A549 treated with dexamethasone at 1 μM for 4 hours (cell line): ENCODE measurements around the gene TUBB4B. TPM values are rescaled to one million over a fixed set of nuclear protein-coding genes. Genes with fewer than 3 reads are reported as not detected.

Experiments
- total RNA-seq: library from RNA; stranded (reverse); fragments of 200-300 nt; extraction: Qiagen RNA extraction; gene quantifications from 5 replicates; pipeline ENCODE4 v1.2.3, GENCODE V29; 2022

The TUBB4B gene
- total RNA-seq: 618 to 867 TPM (median 780 TPM) in 5 replicates

DNA sequence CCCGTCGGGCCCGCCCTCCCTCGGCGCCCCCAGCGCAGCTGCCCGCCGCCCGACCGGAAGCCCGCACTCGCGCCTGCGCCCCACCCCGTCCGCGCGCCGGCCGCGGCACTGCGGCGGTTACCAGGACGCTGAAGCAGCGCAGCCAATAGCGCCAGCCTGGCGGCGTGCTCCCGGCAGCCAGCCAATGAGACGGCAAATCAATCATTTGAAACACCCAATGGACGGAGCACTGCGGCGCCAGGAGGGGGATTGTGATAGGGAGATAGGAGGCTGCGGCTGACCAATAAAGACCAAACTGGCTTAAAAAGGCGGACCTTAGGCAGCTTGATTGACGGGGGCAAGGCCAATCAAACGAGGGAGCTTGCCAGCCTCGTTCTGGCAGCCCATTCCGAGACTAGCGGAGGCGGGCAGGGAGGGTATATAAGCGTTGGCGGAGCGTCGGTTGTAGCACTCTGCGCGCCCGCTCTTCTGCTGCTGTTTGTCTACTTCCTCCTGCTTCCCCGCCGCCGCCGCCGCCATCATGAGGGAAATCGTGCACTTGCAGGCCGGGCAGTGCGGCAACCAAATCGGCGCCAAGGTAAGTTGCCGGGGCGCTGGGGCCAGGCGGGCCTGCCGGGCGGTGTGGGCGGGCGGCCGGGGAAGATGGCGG is at the start of gene TUBB4B:
TSS of gene TUBB4B (plus strand) at position 447 of the 649 bp plus-strand sequence. CDS start at position 521, 74 bp downstream.

DNA sequence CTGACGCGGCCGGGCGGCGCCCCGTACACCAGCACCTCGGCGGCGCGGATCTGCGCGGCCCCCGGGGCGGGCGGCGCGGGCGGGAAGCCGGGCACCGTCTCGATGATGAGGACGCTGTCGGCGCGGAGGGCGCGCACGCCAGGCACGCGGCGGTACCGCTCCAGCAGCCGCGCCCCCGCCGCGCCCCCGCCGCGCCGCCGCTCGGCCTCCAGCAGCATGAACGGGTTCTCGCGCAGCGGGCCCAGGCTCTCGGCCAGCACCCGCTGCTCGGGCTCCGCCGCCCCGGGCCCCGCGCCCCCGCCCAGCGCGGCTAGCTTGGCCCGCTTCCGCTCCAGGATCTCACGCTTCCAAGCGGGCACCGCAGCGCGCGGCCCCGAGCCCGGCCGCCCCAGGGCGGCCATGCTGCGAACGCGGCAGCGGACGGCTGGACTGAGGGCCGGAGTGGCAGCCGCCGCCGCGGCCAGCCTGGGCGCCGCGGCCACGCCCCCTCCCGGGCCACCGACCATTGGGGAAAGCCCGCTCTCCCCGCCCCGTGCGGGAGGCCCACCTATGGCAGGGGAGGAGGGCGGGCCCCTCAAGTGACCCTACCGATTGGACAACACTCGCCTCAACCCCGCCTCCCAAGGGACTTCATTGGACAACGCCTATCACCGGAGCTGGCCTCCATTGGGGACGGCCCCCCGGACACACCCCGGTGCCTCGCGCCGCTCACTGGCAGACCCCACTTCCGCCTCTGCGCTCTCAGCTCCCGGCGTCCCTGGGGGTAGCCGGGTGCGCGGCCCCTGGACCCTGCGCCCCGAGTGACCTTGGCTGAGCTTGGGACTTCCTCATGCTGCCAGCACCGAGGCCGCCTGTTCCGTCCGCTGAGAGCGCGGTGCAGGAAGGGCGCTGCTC is 40.5 kb upstream of the TUBB4B start, which contains the start of gene TPRN:
TSS of gene TPRN (minus strand) at position 431 of the 894 bp plus-strand sequence. CDS start at position 401, 30 bp downstream.

DNA sequence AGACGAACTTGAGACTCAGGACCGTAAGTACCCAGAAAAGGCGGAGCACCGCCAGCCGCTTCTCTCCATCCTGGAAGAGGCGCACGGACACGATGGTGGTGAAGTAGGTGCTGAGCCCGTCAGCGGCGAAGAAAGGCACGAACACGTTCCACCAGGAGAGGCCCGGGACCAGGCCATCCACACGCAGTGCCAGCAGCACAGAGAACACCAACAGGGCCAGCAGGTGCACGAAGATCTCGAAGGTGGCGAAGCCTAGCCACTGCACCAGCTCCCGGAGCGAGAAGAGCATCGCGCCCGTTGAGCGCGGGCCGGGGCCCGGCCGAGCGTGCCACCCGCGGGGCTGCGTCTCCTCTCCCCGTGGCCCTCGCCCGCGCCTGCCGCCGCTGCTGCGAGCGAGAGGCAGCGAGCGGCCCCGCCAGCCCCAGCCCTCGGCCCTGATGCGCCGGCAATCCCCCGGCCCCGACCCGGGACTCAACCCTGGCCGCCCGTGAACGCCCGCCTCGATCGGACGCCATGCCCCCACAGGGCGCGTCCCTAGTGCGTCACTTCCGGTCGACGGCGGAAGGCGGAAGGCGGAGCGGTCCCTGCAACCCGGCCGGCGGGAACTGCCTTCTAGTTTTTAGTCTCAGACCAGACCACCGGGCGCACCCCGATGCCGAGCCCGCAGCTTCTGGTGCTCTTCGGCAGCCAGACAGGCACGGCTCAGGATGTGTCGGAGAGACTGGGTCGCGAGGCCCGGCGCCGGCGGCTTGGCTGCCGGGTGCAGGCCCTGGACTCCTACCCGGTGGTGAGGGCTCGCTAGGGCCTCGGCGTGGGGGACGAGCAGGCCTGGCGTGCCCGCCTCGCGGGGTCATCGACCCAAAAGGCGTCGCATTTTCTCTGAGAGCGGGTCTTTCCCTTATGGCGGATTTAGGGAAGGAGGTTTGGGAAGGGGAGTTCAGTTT is 35.7 kb upstream of the TUBB4B start, which contains the start of the genes NDOR1 and TMEM203:
TSS of gene NDOR1 (plus strand) at position 575 of the 944 bp plus-strand sequence. CDS start at position 653, 78 bp downstream.
TSS of gene TMEM203 (minus strand) at position 523 of the 944 bp plus-strand sequence. CDS start at position 289, 234 bp downstream.

DNA sequence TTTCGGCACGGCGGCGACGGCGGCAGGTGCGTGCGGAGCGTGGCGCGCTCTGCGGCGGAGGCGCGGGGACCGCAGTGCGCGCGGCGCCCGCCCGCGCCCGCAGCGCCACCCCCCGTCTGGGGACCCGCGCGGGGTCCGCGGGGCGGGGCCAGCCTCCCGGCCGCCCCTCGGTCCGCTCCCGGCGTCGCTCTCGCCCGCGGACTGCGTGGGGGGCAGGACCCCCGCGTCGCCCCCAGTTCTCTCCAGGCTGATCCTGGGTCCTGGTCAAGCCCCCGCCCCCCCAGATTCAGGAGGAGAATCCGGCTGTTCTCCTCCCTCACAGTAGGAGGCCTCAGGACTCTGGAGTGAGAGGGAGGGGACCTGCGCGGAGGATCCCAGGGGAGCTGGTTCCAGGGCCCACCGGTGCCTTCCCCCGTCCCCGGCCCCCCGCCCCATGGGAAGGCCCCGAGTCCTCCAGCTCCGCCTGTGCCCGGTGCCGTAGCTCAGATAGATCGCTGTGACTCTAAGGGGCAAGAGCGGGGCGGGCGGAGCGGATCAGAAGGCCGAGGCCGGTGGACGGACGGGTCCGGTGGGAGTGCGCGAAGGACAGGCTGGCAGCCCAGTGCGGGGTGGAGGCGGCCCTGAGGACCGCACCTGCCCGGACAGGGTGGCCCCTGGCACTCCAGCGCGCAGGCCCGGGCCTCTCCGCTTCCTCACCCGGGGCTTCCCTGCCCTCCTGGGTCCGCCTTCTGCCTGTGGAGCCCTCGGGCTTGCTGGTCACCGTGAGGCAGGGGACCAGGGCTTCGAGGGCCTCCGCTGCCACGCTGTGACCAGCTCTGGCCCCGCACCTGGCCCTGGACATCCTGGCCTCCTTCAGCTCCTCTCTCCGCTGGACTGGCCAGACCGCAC is 18.7 kb upstream of the TUBB4B start, which contains the start of gene RNF208:
TSS of gene RNF208 (minus strand) at position 51 of the 888 bp plus-strand sequence. CDS start 1,028 bp downstream, outside the sequence.

DNA sequence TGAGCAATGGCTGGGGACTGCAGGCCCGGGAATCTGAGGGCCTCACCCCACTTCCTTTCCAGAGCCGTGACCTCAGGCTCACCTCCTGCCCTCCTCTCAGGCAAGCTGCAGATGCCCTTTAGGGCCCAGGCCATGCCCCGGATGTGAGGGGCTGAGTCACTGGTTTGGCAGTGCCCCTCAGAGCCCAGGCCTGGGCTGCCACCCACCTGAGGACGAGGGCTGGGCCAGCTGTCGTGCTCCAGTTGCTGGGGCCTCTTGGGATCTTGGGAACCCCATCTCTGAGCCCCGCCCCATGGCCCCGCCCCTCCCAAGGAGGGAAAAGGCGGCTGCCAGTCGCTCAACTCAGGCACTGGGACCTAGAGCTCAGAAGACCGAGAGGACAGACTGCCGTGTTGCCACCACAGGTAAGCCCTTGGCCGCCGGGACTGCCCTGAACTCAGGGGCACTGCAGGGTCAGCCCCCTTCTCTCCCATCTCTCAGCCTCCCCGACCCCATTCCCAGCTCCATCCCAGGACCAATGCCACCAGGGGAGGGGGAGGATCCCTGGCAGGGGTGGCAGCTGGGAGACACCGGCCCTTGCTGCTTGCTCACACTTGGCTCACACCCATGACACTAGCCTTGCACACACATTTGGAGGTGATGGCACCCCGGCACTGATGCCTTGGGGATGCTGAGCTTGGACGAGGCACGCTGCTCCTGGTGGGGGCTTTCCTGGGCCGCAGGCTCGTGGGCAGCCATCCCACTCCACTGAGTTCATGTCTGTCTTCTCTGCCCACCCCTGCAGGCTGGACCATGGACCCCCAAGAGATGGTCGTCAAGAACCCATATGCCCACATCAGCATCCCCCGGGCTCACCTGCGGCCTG is 16.0 kb upstream of the TUBB4B start, which contains the start of gene CYSRT1:
TSS of gene CYSRT1 (plus strand) at position 345 of the 865 bp plus-strand sequence. CDS start at position 793, 448 bp downstream.

DNA sequence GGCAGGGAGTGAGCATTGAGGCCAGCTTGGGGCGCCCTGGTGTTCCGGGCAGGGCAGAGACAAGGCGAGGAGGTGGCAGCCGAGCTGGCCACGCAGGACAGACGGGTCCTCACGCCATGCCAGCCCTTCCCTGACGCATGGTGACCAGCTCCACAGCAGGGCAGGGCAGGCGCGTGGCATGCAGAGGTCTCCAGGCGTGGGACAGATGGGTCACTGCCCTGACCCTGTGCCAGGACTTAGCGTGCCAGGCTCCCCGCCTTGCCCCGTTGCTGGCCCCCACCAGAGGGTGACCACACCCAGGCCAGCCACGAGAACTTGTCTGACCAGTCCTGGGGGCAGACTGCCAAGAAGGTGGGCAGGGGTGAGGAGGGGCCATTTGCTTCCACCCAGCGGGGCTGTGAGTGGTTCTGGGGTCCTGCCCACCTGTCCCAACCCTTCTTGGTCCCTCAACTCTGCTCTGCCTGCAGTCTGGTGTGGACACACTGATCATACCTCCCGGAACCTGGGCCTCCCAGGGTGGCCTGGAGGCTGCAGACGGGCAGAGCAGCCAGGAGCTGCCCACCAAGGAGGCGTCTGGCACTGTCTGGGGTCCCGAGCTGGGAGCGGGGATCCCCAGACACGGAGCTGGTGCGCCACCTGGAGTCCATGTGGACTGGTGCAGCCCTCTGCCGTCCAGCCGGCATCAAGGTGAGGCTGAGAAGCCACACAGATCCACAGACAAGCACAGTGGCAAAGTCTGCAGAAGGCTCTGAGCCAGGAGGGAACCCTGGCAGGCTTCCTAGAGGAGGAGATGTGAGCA is 13.8 kb upstream of the TUBB4B start, which contains the start of gene RNF224:
TSS of gene RNF224 (plus strand) at position 449 of the 799 bp plus-strand sequence. CDS start 834 bp downstream, outside the sequence.

DNA sequence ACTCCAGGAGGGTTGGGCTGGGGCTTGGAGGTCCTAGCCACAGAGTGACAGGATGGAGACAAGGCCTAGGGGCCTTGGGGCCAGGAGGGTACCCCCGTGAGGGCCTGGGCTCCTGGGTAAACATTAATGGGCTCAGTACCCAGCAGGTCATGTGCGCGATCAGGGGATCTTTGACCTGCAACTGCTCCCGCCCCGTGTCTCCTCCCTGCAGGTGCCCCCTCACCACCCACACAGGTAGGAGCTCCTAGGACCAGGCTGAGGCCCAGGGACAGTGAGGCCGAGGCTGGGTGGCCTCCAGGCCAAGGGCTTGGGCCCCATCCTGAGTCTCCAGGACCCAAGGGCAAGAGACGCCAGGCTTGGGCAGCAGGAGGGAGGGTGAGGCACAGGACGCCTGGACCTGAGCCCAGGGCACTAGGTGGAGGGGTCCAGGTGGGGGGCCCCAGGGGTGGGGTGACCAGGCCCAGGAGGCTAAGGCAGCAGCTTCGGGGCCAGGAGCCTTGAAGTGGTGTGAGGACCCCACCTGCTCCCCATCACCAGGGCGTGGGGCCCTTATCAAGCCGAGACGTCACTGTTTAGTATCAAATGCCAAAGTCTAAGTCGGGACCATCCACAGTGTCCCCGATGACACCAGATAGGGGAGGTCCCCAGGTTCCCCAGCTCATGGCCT is 10.2 kb upstream of the TUBB4B start, which contains the start of gene SLC34A3:
TSS of gene SLC34A3 (plus strand) at position 197 of the 667 bp plus-strand sequence. CDS start 802 bp downstream, outside the sequence.

DNA sequence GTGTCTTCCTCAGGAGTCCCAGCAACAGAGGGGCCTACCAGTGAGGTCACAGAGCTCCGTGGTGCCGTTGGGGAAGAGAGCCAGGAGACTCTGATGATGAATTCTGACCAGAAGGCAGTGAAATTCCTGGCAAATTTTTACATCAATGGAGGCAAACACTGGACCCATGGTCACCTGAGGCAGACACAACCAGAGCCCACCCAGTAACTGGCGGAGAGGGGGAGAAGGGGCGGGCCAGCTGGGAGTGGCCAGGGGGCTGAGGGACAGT is 10.0 kb downstream of the TUBB4B start, which contains the start of gene STPG3:
TSS of gene STPG3 (plus strand) at position 93 of the 268 bp plus-strand sequence. CDS start at position 94, 1 bp downstream.

DNA sequence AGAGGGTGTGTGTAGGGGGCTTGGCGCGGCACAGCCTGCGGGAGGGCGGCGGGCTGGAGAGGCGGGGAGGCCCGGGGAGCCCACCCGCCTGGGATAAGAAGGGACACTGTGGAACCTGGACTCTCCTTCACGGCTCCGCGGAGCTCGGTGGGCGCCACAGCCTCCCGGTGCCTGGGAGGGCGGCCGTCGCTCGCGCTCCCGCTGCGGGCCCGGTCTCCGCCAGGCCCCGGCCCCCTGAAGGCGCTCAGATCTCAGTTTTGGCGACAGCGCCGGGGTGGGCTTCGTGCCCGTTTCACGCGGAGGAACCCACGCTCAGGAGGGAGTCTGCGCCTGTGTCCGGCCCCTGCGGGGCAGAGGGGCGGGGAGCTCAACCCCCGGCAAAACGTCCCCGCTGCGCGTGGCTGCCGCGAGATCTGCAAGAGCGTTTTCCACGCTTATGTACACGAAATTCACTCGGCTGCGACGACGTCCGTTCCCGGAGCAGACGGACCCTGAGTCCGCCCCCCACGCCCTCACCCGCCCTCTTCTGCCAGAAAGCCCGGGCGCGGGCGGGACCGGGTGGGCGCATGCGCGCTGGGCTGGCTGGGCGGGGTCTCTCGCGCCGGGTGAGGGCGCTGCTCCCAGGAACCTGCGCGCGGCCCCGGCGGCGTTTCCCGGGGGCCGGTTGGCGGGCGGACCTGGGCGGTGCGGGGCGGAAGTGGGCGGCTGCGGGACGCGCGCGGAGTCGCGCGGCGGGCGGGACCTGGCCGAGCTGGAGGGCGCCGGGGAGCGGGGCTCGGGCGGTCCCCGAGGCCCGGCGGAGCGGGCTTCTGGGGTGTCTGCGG is 13.7 kb downstream of the TUBB4B start, which contains the start of gene NELFB:
TSS of gene NELFB (plus strand) at position 704 of the 824 bp plus-strand sequence.

DNA sequence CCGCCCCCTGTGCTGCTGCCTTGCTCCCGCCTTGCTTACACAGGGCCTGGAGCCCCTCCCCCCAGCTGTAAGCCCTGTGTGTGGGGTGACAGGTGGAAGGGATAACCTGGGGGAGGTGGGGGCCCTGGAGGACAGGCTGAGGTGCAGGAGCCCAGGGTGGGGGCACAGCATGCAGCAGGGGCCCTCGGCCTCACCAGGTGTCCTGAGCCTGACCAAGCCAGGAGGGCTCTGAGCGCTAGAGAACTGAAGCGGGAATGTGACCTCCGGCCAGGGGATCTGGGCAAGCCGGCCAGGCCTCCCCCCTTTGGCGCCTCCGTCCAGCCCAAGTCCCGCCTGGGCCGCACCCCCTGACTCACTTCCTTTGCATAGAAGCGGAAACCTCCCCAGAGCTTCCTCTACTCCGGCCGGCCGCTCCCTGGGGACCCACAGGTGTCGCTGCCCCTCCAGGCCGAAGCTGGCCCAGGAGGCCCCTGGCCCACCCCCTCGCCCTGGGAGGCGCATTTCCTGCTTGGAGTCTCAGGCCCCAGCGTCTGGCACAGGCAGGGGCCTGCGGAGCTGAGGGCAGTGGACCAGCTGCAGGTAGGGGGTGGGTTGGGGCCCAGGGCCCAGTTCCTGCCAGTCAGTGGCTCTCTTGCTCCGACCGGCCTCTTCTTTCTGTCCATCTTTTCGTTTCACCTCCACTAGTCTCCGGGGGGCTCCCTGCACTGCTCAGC is 36.4 kb downstream of the TUBB4B start, which contains the start of gene TOR4A:
TSS of gene TOR4A (plus strand) at position 398 of the 713 bp plus-strand sequence. CDS start 964 bp downstream, outside the sequence.

Other genes with a start within 250 kb of the TUBB4B start
- 43.1 to 70.9 TPM (median 62.8 TPM) in 5 replicates for gene PAXX, start 248.9 kb upstream of the TUBB4B start, total RNA-seq
- gene CLIC3, start 244.7 kb upstream of the TUBB4B start, total RNA-seq: 3.3 to 6.7 TPM (median 5.0 TPM) in 5 replicates
- gene ABCA2, start 213.1 kb upstream of the TUBB4B start, total RNA-seq: 12.4 to 27.7 TPM (median 24.8 TPM) in 5 replicates
- 0.04 to 0.10 TPM (median 0.05 TPM) in 4 of 5 replicates, not detected in the other for gene FUT7, start 209.2 kb upstream of the TUBB4B start, total RNA-seq
- gene NPDC1, start 195.1 kb upstream of the TUBB4B start, total RNA-seq: 34.4 to 84.3 TPM (median 78.9 TPM) in 5 replicates
- gene ENTPD2, start 187.2 kb upstream of the TUBB4B start, total RNA-seq: 3.1 to 6.4 TPM (median 5.4 TPM) in 5 replicates
- gene SAPCD2, start 170.7 kb upstream of the TUBB4B start, total RNA-seq: 13.4 to 23.9 TPM (median 21.4 TPM) in 5 replicates
- gene UAP1L1, start 163.8 kb upstream of the TUBB4B start, total RNA-seq: 8.1 to 15.8 TPM (median 11.1 TPM) in 5 replicates
- 36.8 to 53.3 TPM (median 51.6 TPM) in 5 replicates for gene MAN1B1, start 154.3 kb upstream of the TUBB4B start, total RNA-seq
- gene DPP7, start 126.6 kb upstream of the TUBB4B start, total RNA-seq: 67.5 to 115 TPM (median 108 TPM) in 5 replicates
- 0.16 to 0.41 TPM (median 0.32 TPM) in 5 replicates for gene GRIN1, start 102.1 kb upstream of the TUBB4B start, total RNA-seq
- 0.19 to 1.5 TPM (median 0.77 TPM) in 5 replicates for gene LRRC26, start 71.2 kb upstream of the TUBB4B start, total RNA-seq
- not detected in 5 replicates for gene TMEM210, start 69.2 kb upstream of the TUBB4B start, total RNA-seq
- gene ANAPC2, start 52.7 kb upstream of the TUBB4B start, total RNA-seq: 20.3 to 35.3 TPM (median 31.4 TPM) in 5 replicates
- 99.1 to 134 TPM (median 125 TPM) in 5 replicates for gene SSNA1, start 52.6 kb upstream of the TUBB4B start, total RNA-seq
- gene TPRN, start 40.5 kb upstream of the TUBB4B start, total RNA-seq: 6.4 to 11.2 TPM (median 10.5 TPM) in 5 replicates
- gene TMEM203, start 35.6 kb upstream of the TUBB4B start, total RNA-seq: 34.6 to 42.9 TPM (median 39.6 TPM) in 5 replicates
- 8.1 to 18.5 TPM (median 15.8 TPM) in 5 replicates for gene NDOR1, start 35.6 kb upstream of the TUBB4B start, total RNA-seq
- 1.2 to 2.2 TPM (median 2.0 TPM) in 5 replicates for gene RNF208, start 19.0 kb upstream of the TUBB4B start, total RNA-seq
- 3.6 to 5.1 TPM (median 4.6 TPM) in 5 replicates for gene CYSRT1, start 16.1 kb upstream of the TUBB4B start, total RNA-seq
- gene RNF224, start 13.8 kb upstream of the TUBB4B start, total RNA-seq: 0.14 to 0.28 TPM (median 0.21 TPM) in 5 replicates
- gene SLC34A3, start 10.4 kb upstream of the TUBB4B start, total RNA-seq: 0.05 to 0.11 TPM (median 0.06 TPM) in 5 replicates
- not detected in 5 replicates for gene STPG3, start 10.0 kb downstream of the TUBB4B start, total RNA-seq
- 41.3 to 57.7 TPM (median 53.2 TPM) in 5 replicates for gene NELFB, start 14.0 kb downstream of the TUBB4B start, total RNA-seq
- gene TOR4A, start 36.4 kb downstream of the TUBB4B start, total RNA-seq: 16.3 to 27.6 TPM (median 24.2 TPM) in 5 replicates
- 1.7 to 3.0 TPM (median 2.9 TPM) in 5 replicates for gene NRARP, start 61.0 kb downstream of the TUBB4B start, total RNA-seq
- gene EXD3, start 181.9 kb downstream of the TUBB4B start, total RNA-seq: 3.0 to 5.7 TPM (median 5.3 TPM) in 5 replicates
- gene NOXA1, start 182.1 kb downstream of the TUBB4B start, total RNA-seq: 0.41 to 1.7 TPM (median 1.4 TPM) in 5 replicates
- 0.14 to 0.25 TPM (median 0.16 TPM) in 5 replicates for gene ENTPD8, start 200.1 kb downstream of the TUBB4B start, total RNA-seq
- gene NSMF, start 218.0 kb downstream of the TUBB4B start, total RNA-seq: 28.8 to 42.8 TPM (median 38.8 TPM) in 5 replicates